HepG2 (cell line): Measurements from ENCODE around the gene POP7. TPM values are rescaled to one million over a fixed set of nuclear protein-coding genes. Genes with fewer than 3 reads are reported as not detected.

ENCODE experiments used
- CTCF ChIP-seq: sonication (generic); formaldehyde crosslinking; IDR thresholded peaks from 2 replicates; pipeline ENCODE4 v1.5.0; 2020; ENCODE audit warnings: mild to moderate bottlenecking, missing genetic modification reagents, moderate library complexity
- EEA1 ChIP-seq: sonication (generic); formaldehyde crosslinking; IDR thresholded peaks from 2 replicates; pipeline ENCODE4 v1.5.1; 2020; ENCODE audit warnings: mild to moderate bottlenecking, missing genetic modification reagents, borderline replicate concordance
- HHEX ChIP-seq: IDR thresholded peaks from 2 replicates; pipeline ENCODE4 v1.6.1; 2016; ENCODE audit warnings: control low read depth
- HMGXB4 ChIP-seq, 2 experiments: sonication (generic) in 1 of 2; formaldehyde crosslinking in 1 of 2; IDR thresholded peaks; 2 replicates each; pipeline versions ENCODE4 v1.4.0 to v1.6.1; 2018 to 2020; ENCODE audit warnings: missing genetic modification reagents in 2 of 2, borderline replicate concordance in 1 of 2, low read depth in 1 of 2, mild to moderate bottlenecking in 1 of 2, missing biosample characterization in 1 of 2
- JDP2 ChIP-seq: sonication (generic); formaldehyde crosslinking; IDR thresholded peaks from 2 replicates; pipeline ENCODE4 v1.8.1; 2022; ENCODE audit warnings: missing genetic modification reagents, borderline replicate concordance
- KAT7 ChIP-seq: IDR thresholded peaks from 2 replicates; pipeline ENCODE4 v1.6.1; 2018; ENCODE audit warnings: borderline replicate concordance, missing compliant biosample characterization
- KAT8 ChIP-seq: IDR thresholded peaks from 2 replicates; pipeline ENCODE4 v1.6.1; 2016; ENCODE audit warnings: missing genetic modification reagents, missing compliant biosample characterization
- NAIF1 ChIP-seq: sonication (generic); formaldehyde crosslinking; IDR thresholded peaks from 2 replicates; pipeline ENCODE4 v1.5.0; 2020; ENCODE audit warnings: mild to moderate bottlenecking, missing genetic modification reagents, borderline replicate concordance
- NFE2L2 ChIP-seq: fragments of 150-350 bp; IDR thresholded peaks from 2 replicates; pipeline ENCODE4 v1.6.1; 2014; ENCODE audit warnings: low read length
- PLRG1 ChIP-seq: fragments of 450-650 bp; conservative IDR thresholded peaks from 2 replicates; pipeline ENCODE4 v1.6.1; 2016
- REL ChIP-seq: sonication (generic); formaldehyde crosslinking; conservative IDR thresholded peaks from 2 replicates; pipeline ENCODE4 v1.8.0; 2022; ENCODE audit warnings: mild to moderate bottlenecking, missing genetic modification reagents, moderate library complexity
- TBX3 ChIP-seq: fragments of 450-650 bp; IDR thresholded peaks from 2 replicates; pipeline ENCODE4 v1.6.1; 2017; ENCODE audit warnings: antibody characterized with exemption, mild to moderate bottlenecking, inconsistent platforms, borderline replicate concordance
- TRIM24 ChIP-seq: sonication (generic); formaldehyde crosslinking; IDR thresholded peaks from 2 replicates; pipeline ENCODE4 v1.8.0; 2022; ENCODE audit warnings: mild to moderate bottlenecking, missing genetic modification reagents
- XBP1 ChIP-seq: sonication (generic); formaldehyde crosslinking; IDR thresholded peaks from 2 replicates; pipeline ENCODE4 v1.5.0; 2020; ENCODE audit warnings: missing genetic modification reagents
- ZNF562 ChIP-seq: sonication (generic); formaldehyde crosslinking; IDR thresholded peaks from 2 replicates; pipeline ENCODE4 v1.8.0; 2022; ENCODE audit warnings: missing genetic modification reagents, borderline replicate concordance
- ZNF598 ChIP-seq: sonication (generic); formaldehyde crosslinking; IDR thresholded peaks from 2 replicates; pipeline ENCODE4 v1.5.1; 2020; ENCODE audit warnings: mild to moderate bottlenecking, missing genetic modification reagents, borderline replicate concordance
- ZNF660 ChIP-seq: sonication (generic); formaldehyde crosslinking; IDR thresholded peaks from 2 replicates; pipeline ENCODE4 v1.5.1; 2020; ENCODE audit warnings: mild to moderate bottlenecking, low read depth, missing genetic modification reagents, borderline replicate concordance
- ZNF83 ChIP-seq: sonication (generic); formaldehyde crosslinking; IDR thresholded peaks from 2 replicates; pipeline ENCODE4 v1.4.0; 2020; ENCODE audit warnings: missing genetic modification reagents, mild to moderate bottlenecking, borderline replicate concordance
- polyA plus RNA-seq, 8 experiments: library from polyadenylated mRNA; depleted of rRNA in 3 of 8; stranded (reverse) in 7 of 8; unstranded in 1 of 8; fragments of >200 nt; fragmentation: Illumina TruSeq in 4 of 8; extraction: Trizol in 4 of 8; gene quantifications; 2 replicates each; pipeline versions ENCODE4 v1.2.1 to v1.2.3, GENCODE V29; 2011 to 2016; ENCODE audit warnings: low read depth in 4 of 8, missing spikeins in 1 of 8, mixed read lengths in 1 of 8; ENCODE audit not compliant: insufficient read depth in 1 of 8
- total RNA-seq, 5 experiments: library from RNA; depleted of rRNA; stranded (reverse); fragments of >200 nt; fragmentation: Illumina TruSeq; extraction: Trizol; gene quantifications; 2 replicates each; pipeline ENCODE4 v1.2.3, GENCODE V29; 2016; ENCODE audit warnings: low read depth in 1 of 5
- TF ChIP-seq, protein P1 (sequence below): sonication (generic); formaldehyde crosslinking; conservative IDR thresholded peaks from 2 replicates; pipeline ENCODE4 v1.8.0; 2022; ENCODE audit warnings: missing genetic modification reagents
- TF ChIP-seq, protein P2 (sequence below): sonication (generic); formaldehyde crosslinking; IDR thresholded peaks from 2 replicates; pipeline ENCODE4 v1.8.1; 2023; ENCODE audit warnings: mild to moderate bottlenecking, inconsistent platforms, moderate library complexity, missing genetic modification reagents, borderline replicate concordance
- TF ChIP-seq, protein P3 (sequence below): IDR thresholded peaks from 2 replicates; pipeline ENCODE4 v1.6.1; 2016

Gene POP7
- total and polyA plus RNA-seq, 2 of the 13 experiments (the other 11 are each of a cell fraction or from before 2014, with no cell fraction given) = 63.9 to 91.1 TPM

DNA sequence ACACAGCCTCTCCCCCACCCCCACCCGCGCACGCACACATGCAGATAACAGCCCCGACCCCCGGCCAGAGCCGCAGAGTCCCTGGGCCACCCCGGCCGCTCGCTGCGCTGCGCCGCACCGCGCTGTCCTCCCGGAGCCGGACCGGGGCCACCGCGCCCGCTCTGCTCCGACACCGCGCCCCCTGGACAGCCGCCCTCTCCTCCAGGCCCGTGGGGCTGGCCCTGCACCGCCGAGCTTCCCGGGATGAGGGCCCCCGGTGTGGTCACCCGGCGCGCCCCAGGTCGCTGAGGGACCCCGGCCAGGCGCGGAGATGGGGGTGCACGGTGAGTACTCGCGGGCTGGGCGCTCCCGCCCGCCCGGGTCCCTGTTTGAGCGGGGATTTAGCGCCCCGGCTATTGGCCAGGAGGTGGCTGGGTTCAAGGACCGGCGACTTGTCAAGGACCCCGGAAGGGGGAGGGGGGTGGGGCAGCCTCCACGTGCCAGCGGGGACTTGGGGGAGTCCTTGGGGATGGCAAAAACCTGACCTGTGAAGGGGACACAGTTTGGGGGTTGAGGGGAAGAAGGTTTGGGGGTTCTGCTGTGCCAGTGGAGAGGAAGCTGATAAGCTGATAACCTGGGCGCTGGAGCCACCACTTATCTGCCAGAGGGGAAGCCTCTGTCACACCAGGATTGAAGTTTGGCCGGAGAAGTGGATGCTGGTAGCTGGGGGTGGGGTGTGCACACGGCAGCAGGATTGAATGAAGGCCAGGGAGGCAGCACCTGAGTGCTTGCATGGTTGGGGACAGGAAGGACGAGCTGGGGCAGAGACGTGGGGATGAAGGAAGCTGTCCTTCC is 15.0 kb downstream of the POP7 start (continued):
- TF ChIP-seq NFE2L2 (no peak), HMGXB4 (CRISPR knock-in tag; IDR thresholded peaks at IDR 0.05; ENCODE audit: borderline replicate concordance in 1 of 2, low read depth in 1 of 2) (peak in 1 of 2 experiments; percentile 17; a peak in 1 of 4 replicates), KAT7 (CRISPR knock-in tag) (no peak), NAIF1 (CRISPR knock-in tag) (no peak), ZNF598 (0 out of 2 replicates have a peak, but pooled peaks have one; percentile 54), KAT8 (CRISPR knock-in tag) (0 out of 2 replicates have a peak, but pooled peaks have one; percentile 17), JDP2 (CRISPR knock-in tag) (no peak), REL (CRISPR knock-in tag) (no peak), EEA1 (CRISPR knock-in tag) (no peak), ZNF83 (CRISPR knock-in tag) (0 out of 2 replicates have a peak, but pooled peaks have one; percentile 29), ZNF660 (CRISPR knock-in tag) (no peak), HHEX (no peak), TBX3 (no peak), ZNF562 (CRISPR knock-in tag) (no peak), XBP1 (CRISPR knock-in tag) (no peak), CTCF (CRISPR knock-in tag) (no peak), PLRG1 (no peak), TRIM24 (CRISPR knock-in tag) (no peak)
- TF ChIP-seq, protein P1, sequence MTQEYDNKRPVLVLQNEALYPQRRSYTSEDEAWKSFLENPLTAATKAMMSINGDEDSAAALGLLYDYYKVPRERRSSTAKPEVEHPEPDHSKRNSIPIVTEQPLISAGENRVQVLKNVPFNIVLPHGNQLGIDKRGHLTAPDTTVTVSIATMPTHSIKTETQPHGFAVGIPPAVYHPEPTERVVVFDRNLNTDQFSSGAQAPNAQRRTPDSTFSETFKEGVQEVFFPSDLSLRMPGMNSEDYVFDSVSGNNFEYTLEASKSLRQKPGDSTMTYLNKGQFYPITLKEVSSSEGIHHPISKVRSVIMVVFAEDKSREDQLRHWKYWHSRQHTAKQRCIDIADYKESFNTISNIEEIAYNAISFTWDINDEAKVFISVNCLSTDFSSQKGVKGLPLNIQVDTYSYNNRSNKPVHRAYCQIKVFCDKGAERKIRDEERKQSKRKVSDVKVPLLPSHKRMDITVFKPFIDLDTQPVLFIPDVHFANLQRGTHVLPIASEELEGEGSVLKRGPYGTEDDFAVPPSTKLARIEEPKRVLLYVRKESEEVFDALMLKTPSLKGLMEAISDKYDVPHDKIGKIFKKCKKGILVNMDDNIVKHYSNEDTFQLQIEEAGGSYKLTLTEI (CRISPR knock-in tag) = no peak
- TF ChIP-seq, protein P2, sequence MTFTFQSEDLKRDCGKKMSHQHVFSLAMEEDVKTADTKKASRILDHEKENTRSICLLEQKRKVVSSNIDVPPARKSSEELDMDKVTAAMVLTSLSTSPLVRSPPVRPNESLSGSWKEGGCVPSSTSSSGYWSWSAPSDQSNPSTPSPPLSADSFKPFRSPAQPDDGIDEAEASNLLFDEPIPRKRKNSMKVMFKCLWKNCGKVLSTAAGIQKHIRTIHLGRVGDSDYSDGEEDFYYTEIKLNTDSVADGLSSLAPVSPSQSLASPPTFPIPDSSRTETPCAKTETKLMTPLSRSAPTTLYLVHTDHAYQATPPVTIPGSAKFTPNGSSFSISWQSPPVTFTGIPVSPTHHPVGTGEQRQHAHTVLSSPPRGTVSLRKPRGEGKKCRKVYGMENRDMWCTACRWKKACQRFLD (CRISPR knock-in tag) = no peak
- TF ChIP-seq, protein P3, sequence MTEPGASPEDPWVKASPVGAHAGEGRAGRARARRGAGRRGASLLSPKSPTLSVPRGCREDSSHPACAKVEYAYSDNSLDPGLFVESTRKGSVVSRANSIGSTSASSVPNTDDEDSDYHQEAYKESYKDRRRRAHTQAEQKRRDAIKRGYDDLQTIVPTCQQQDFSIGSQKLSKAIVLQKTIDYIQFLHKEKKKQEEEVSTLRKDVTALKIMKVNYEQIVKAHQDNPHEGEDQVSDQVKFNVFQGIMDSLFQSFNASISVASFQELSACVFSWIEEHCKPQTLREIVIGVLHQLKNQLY = no peak
